GM19324 (cell line): ENCODE data around the gene RRAD.
"Not testable (repeated sequence)": the region's sequence is repeated elsewhere in the genome, so short reads cannot be mapped to it uniquely, and the experiment has no call there.

ENCODE experiments used
- ATAC-seq: cut with Tn5 transposase; IDR thresholded peaks from one replicate; pipeline ENCODE4 v1.9.1; 2021; ENCODE audit warnings: mild to moderate bottlenecking, moderate library complexity; ENCODE audit not compliant: unreplicated experiment, low FRiP score

Gene RRAD

DNA sequence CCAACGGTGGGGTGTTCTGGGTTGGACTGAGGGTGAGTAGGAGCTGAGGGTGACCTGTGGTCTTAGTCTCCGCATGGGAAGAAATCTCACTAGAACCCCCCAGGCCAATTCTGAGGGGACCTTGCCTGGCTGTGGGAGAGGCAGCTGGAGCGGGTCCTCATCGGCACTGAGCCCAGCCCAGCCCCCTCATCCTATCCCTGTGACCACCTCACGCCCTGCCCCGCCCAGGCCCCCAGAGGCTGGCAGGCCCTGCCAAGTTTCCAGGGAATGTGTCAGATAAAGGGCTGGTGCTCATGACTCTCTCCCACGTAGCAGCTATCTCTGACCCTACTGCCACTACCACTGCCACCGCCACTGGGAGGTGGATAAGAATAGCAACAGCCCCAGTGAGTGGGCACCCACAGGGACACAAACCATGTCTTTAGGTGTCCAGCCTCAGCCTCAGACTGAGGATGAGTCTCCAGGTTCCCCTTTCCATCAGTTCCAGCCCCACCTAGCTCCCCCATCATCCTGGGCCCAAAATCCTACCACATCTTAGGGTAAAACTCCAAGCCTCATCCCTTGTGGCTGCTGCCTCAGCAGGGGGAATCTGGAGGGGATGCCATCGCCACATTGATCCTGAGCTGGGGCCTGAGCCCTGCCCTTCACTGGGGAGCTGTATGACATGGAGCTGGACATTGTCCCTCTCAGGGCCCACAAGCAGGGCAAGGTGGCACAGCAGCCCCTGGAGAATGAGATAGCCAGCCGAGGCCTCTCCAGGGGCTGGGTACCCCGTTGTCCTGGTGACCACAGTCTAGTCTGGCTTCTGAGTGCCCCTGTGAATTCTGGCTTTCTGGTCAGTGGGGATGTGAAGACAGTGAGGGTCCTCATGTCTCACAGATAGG, 21.5 kb downstream of the RRAD start:
- no peak for ATAC-seq

DNA sequence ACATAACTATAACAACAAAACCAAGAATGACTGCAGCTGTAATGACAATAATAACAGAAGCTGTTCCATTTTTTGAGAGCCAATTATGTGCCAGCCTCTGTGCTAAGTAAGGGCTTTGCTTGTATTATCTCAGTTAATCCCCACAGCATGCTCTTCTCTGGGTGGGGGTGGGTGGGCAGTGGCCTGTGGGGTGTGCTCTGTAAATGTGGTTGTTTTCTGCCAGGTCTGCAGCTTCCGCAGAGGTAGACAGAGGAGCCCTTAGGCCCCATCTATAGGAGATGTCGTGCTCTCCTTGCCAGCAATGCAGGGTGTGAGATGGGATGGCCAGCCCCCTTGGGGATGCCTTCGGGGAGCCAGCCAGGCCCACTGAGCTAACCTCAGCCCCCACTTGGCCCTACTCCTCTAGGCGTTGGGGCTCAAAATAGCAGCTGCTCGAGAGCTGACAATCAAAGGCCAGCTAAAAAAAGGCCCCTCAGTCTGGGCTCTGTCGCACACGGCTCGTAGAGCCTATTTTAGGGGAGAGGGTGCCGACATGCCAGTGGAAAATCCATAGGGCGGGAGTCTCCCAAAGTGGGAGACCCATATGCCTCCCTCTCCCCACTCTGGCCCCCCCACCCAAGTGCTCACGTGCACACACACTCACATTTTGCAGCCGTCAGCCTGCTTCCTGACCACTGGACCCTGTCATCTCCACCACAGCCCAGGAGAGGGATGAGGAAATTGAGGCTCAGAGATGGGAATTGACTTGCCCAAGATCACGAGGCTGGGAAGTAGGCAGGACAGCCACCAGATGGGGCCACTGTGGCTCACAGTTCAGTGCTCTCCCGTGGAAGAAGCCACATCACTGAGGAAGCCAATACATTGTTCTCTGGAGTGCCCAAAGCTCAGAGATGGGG, 22.4 kb downstream of the RRAD start:
- no peak for ATAC-seq

DNA sequence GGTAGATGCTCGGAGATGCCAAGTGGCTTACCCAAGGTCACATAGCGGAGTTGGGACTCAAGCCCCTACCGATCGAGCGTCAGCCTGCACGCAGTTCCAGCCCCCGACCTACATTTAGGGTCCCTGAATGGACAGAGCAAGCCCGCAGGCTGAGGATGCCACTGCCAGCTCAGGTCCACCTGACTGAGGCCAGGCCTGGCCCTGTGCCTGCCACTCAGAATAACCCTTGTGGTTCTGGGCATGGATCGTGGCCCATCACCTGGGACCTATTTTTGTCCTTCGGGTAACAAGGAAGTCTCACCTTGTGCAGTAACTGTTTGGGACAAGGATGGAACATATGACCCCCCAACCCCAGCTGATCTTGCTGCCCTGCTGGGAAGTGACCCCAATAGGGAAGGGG, 23.7 kb downstream of the RRAD start:
- ATAC-seq = no peak

DNA sequence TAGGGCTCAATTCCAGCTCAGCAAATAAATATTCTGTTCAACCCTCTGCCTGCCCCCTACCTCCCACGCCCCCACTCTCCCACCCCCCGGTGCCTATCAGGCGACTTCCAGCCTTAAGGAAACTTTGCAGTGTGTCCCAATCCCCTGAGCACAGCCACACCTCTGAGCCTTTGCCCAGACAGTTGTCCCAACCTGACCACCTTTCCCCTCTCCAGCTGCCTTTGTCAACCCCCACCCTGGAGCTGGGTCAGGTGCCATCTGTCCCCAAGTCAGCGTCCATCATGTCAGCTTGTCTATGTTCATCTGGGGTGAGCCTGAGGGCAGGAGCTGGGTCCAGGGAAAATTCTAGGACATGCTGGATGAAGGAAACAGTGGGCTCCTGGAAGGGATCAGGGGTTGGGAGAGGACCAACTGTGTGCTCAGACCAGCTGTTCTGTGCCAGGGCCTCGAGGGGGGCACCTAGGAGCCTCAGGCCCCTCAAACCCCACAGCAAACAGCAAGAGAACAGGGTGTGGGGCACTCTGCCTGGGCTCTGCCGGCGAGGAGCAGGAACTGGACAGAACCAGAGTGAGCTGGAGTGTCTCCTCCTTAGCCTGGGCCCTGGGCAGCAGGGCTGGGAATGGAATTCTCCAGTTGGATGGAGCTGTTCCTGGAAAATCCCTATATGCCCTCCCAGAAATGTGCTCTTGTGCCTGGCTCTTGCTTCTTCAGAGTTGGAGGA, 24.5 kb downstream of the RRAD start:
- ATAC-seq = no peak

DNA sequence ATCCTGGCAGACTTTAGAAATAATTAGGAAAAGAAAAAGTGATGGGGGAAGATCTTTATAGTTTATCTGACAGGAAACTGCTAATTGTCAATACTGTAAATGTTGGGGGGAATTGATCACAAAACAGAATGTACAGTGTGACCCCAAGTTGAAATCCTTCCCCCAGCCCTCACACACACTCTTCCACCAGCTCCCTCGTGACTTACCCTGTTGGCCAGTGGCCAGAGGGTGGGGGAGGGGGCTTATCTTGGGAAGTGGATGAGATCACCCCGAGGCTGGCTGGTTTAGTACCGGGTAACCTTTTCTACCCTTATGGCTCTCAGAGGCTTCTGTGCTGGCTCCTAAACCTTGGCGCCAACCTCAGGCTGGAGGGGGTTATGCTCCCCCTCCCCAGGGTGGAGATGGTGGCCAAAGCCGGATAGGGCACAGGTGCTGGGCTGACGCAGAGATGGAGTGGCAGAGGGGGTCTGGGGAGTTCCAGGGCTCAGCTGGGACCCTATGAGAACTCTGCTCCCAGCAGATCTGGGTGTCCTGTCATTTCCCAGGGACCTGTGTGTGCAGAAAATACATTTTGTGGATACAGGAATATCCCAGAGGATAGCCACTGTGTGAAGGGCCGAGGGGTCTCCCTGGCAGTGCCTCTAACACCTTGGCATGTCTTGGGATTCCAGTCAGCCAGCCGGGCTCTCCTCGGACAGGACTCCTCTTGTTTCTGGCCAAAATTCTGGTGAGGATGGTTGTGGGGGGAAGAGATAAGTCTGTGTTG, 25.2 kb downstream of the RRAD start:
- no peak for ATAC-seq

DNA sequence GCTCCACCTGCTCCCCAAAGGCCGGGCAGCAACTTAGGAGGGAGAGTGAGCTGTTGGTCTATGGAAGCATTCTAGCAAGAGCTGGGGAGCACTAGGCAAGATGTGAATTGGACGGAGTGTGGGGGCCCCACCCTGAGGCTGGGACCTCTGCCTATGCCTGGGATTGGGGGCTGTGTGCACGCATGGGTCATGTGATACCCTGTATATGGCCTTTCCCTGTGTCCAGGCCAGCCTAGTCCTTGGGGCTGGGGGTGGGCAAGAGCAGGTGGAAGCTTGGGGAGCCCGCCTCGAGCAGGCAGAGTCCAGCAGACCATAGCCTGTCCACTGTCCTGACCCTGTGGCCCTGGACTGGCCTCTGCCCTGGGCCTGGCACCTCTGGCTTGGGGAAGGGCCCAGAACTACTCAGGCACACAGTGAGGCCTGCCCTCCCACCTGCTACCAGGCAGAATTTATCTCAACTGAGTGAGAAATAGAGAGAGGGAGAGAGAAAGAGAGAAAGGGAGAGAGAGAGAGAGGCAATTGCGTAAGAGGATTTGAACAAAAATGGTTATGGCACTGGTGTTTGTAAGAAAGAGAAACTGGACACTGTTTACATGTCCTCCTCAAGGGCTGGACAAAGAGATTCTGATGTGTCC, 25.9 kb downstream of the RRAD start:
- no peak for ATAC-seq

DNA sequence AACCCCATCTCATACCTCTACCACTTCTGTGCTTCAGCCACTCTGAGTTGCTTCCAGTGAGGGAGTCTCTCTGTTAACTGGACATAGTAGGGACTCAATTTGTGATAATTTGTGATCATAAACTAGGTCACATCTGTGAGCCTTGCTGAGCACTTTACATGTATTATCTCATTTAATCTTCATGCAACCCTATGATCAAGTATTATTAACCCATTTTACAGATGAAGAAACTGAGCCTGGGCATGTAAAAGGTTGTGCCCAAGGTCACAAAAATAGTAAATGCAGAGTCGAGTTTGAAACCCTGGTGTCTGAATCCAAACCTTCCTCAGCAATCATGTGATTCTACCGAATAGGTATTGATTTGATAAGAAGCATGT, 26.4 kb downstream of the RRAD start:
- no peak for ATAC-seq

DNA sequence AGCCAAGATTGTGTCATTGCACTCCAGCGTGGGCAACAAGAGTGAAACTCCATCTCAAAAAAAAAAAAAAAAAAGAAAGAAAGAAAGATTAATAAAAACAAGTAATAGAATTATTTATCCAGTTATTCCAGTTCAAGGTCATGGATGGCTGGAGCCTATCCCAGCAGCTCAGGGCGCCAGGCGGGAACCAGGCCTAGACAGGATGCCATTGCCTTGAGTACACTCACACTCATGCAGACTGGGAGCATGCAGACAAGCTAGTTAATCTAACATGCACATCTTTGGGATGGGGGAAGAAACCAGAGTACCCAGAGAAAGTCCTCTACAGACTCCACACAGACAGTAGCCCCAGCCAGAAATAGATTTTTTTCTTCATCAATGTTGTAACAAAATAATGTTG, 27.1 kb downstream of the RRAD start:
- no peak for ATAC-seq

DNA sequence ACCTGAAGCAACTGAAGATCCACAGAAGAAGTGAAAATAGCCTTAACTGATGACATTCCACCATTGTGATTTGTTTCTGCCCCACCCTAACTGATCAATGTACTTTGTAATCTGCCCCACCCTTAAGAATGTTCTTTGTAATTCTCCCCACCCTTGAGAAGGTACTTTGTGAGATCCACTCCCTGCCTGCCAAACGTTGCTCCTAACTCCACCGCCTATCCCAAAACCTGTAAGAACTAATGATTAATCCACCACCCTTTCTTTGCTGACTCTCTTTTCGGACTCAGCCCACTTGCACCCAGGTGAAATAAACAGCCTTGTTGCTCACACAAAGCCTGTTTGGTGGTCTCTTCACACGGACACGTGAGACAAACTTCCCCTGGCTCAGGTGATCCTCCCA, 28.7 kb downstream of the RRAD start:
- not testable (repeated sequence) for ATAC-seq

DNA sequence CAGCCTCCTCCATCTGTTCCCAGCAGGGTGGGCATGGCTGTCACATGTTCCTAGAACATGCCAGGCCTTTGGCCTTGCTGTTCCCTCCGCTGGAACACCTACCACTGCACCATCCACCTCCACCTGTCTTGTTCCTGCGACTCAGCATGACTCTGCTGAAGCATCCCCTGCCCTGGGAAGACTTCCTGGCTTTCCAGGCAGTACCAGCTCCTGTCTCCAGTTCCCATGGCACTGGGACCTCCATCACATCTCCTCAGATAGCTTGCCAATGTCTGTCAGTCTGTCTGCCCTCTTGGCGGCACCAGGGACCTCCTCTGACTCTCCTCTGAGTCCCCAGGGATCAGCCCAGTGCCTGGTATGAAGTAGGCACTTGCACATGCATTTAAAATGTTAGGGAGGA, 29.3 kb downstream of the RRAD start:
- no peak for ATAC-seq

DNA sequence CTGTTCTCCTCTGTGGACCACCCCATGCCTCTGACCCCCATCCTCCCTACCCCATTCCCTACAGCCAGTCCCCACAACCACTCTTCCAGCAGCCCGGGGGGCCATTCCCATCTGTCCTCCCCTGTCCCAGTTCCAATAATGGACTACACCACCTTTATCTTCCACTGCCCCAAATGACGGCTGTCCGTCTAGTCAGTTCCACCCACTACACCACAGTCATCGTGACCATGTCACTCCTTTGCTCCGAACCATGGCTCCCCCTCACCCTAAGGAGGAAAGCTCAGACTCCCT, 29.7 kb downstream of the RRAD start:
- no peak for ATAC-seq

DNA sequence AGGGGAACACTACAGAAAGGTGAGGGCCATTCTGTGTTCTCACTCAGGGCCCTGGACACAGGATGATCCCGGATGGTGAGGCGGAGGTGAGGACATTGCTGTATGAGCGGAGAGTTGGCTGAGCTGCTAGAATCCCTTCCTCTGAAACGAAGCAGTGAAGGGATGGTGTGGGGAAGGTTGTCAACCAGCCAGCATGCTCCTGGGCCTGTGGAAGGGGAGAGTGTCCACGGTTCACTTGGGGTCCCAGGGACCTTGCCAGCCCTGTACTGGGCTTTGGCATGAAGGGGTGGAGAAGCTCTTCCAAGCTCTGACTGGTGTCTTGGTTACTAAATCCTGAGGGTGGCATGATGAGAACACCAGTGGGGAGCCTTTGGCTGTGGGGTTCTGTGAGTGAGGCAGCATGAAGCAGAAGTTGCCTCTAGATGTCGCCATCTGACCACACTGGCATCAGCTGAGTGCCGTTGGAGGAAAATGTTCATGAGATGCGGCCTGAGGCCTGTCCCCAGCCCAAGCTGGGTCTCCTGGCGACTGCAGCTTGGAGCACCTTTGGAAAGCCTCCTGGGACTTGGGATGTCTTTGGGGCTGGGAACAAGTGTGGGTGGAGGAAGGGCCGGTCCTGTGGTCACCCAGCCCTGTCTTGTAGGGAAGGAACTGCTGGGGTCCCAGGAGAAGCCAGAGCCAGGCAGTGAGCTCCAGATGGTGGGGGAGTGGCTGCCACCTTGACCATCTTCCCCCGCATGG, 30.2 kb downstream of the RRAD start:
- no peak for ATAC-seq

DNA sequence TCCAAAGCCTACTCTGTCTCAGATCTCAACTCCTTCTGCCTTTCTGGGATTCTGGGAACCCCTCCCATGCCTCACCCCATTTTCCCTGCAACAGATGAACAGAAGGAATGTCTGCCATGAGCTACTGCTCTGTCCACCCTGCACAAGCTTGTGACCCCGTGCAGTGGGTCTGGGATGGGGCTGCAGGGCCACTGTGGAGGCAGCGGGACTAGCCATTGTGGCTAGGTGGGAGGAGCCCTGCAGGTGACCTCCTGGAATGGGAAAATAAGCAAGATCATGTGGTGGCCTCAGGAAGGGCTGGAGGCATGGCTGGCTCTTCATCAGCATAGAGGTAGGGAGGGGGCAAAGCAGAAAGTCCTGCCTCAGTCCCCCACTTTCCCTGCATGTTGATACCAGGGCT, 31.3 kb downstream of the RRAD start:
- no peak for ATAC-seq

DNA sequence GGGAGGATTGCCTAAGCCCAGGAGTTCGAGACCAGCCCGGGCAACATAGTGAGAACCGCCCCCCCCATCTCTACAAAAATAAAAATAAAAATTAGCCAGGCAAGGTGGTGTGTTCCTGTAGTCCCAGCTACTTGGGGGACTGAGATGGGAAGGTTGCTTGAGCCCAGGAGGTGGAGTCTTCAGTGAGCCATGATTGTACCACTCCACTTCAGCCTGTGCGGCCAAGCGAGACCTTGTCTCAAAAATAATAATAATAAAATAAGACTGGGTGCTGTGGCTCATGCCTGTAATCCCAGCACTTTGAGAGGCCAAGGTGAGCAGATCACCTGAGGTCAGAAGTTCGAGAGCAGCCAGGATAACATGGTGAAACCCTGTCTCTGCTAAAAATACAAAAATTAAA, 33.5 kb downstream of the RRAD start:
- no peak for ATAC-seq

DNA sequence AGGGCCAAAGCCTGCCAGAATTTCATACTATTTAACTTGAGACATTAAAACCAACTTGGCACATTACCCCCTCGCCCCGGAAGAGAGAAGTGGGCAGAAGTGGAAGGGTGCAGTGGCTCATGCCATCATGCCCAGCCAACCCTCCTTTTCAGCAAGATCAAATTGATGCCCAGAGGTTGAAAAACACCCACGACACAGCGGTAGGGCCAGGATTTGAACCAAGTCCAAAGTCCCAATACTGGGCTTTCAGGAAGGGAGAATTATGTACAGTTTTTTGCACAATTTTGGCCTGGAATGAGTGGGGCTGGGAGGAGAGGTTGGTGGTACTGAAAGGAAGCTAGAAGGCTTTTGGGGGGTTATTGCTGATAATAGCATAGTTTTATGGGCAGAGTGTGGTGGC, 34.0 kb downstream of the RRAD start:
- no peak for ATAC-seq

DNA sequence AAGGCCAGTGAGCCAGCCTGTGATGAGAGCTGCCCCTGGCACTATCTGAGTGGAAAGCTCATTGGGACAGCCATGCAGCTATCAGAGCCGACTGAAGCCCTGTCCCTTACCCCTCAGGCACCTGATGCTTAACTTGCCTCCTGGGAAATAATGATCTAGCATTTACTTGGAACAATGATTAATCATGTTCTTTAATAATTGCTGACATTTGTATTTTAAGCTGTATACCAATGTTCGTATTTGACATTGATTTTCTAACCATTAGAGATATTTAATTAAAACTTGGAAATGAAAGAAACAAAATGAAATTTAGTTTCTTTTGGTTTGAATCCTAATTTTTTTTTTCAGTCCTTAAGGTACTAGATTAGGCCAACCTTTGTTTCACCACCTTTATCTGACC, 34.5 kb downstream of the RRAD start:
- ATAC-seq = no peak

DNA sequence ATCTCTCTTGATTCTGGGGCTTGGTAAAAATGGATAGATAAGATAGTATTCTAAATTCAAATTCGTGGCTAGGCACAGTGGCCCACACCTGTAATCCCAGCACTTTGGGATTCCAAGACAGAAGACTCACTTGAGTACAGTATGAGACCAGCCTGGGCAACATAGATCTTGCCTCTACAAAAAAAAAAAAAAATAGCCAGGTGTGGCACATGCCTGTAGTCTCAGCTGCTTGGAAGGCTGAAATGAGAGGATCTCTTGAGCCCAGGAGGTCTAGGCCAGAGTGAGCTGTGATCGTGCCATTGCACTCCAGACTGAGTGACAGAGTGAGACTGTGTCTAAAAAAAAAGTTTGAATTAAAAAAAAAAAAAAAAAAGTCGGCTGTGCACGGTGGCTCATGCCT, 35.7 kb downstream of the RRAD start:
- no peak for ATAC-seq

DNA sequence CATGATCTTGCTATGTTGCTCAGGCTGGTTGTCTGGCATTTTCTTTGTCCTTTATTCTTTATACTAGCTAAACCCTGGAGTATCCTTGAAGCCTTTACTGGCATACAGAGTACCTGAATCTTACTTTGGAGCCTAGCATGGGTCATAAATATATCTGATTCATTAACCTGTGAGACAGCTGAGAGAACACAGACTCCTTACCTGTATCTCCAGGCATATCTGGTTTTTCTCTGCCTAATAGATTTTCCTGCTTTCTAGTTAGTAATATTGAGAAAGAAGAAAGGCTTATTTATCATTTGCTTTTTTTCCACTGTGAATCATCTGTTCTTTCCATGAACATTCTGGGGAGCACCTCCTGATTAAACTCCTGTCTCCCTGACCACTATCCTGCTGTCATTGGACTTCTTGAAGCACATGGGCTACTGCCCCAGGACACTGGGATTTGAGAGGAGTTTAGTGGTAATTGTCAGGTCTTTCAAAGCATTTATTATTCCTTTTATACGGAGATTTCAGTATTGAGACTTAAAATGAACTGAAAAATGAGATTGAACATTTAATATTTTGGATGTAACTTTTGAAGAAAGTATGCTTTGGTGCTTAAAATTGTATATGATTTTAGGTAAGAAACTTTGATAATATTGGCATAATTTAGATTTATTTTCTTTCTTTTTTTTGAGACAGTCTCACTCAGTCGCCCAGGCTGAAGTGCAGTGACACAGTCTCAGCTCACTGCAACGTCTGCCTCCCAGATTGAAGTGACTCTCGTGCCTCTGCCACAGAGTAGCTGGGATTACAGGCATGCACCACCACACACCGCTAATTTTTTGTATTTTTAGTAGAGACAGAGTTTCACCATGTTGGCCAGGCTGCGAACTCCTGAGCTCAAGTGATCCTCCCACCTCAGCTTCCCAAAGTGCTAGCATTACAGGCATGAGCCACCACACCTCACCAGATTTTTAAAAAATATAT, 36.4 kb downstream of the RRAD start:
- no peak for ATAC-seq
